WTC11 (cell line): ENCODE measurements around the gene ZNF526. TPM values are rescaled to one million over a fixed set of nuclear protein-coding genes. Genes with fewer than 3 reads are reported as not detected.

Experiments
- ATAC-seq: fragments of 200-7000 bp; cut with Tn5 transposase; 2 replicates; pipeline ENCODE4 v1.10.0; 2021; ENCODE audit warnings: mild to moderate bottlenecking, moderate library complexity
- CTCF ChIA-PET: fragments of 300-600 bp; sonication (Branson Sonifier 250); formaldehyde crosslinking; loops from one replicate; lab custom pipeline; 2021; ENCODE audit warnings: antibody characterized with exemption; lab: Charles Lee
- POLR2A ChIA-PET: fragments of 350-600 bp; sonication (Branson Sonifier 250); formaldehyde crosslinking; loops from one replicate; lab custom pipeline; 2021; ENCODE audit warnings: antibody characterized with exemption; lab: Charles Lee
- DNase-seq: peaks from one replicate; pipeline ENCODE4 v3.0.0; 2021; ENCODE audit warnings: low spot score
- H3K27ac Mint-ChIP-seq: 2 replicates; pipeline ENCODE4 v1.8.0; 2021; ENCODE audit warnings: mixed read lengths
- H3K27me3 Mint-ChIP-seq: 2 replicates; pipeline ENCODE4 v1.8.0; 2021; ENCODE audit warnings: low read depth, mild to moderate bottlenecking, moderate library complexity, mixed read lengths
- H3K36me3 Mint-ChIP-seq: 2 replicates; pipeline ENCODE4 v1.8.0; 2021; ENCODE audit warnings: mixed read lengths
- H3K4me1 Mint-ChIP-seq: 2 replicates; pipeline ENCODE4 v1.8.0; 2022; ENCODE audit warnings: mixed read lengths
- H3K4me3 Mint-ChIP-seq: 2 replicates; pipeline ENCODE4 v1.8.0; 2021; ENCODE audit warnings: mild to moderate bottlenecking, moderate library complexity, mixed read lengths
- H3K9me3 Mint-ChIP-seq: 2 replicates; pipeline ENCODE4 v1.8.0; 2021; ENCODE audit warnings: mixed read lengths
- CREM ChIP-seq: sonication (generic); formaldehyde crosslinking; IDR thresholded peaks from 2 replicates; pipeline ENCODE4 v1.8.1; 2022; ENCODE audit warnings: mild to moderate bottlenecking, missing genetic modification reagents, moderate library complexity
- ESRRA ChIP-seq: sonication (generic); formaldehyde crosslinking; IDR thresholded peaks from 2 replicates; pipeline ENCODE4 v1.8.1; 2022; ENCODE audit warnings: mild to moderate bottlenecking, missing genetic modification reagents, borderline replicate concordance
- GTF2I ChIP-seq: fragments of 250-450 bp; sonication (Bioruptor Pico); conservative IDR thresholded peaks from 2 replicates; pipeline ENCODE4 v1.4.0; 2021; ENCODE audit warnings: mild to moderate bottlenecking
- HMGXB4 ChIP-seq: sonication (generic); formaldehyde crosslinking; IDR thresholded peaks from 2 replicates; pipeline ENCODE4 v1.8.1; 2023; ENCODE audit warnings: mild to moderate bottlenecking, moderate library complexity, missing genetic modification reagents
- STAT6 ChIP-seq: sonication (generic); formaldehyde crosslinking; conservative IDR thresholded peaks from 2 replicates; pipeline ENCODE4 v1.8.1; 2023; ENCODE audit warnings: mild to moderate bottlenecking, low read depth, missing genetic modification reagents, moderate library complexity
- ZBTB21 ChIP-seq: sonication (generic); formaldehyde crosslinking; IDR thresholded peaks from 2 replicates; pipeline ENCODE4 v1.8.1; 2023; ENCODE audit warnings: mild to moderate bottlenecking, missing genetic modification reagents, borderline replicate concordance
- total RNA-seq: library from RNA; stranded (reverse); gene quantifications from 3 replicates; pipeline ENCODE4 v1.2.3, GENCODE V29; 2021
- TF ChIP-seq, protein P1 (sequence below): sonication (generic); formaldehyde crosslinking; IDR thresholded peaks from 2 replicates; pipeline ENCODE4 v1.8.1; 2023; ENCODE audit warnings: mild to moderate bottlenecking, missing genetic modification reagents
- TF ChIP-seq, protein P2 (sequence below): sonication (generic); formaldehyde crosslinking; IDR thresholded peaks from 2 replicates; pipeline ENCODE4 v1.8.0; 2022; ENCODE audit warnings: mild to moderate bottlenecking, missing genetic modification reagents
- TF ChIP-seq, protein P3 (sequence below): fragments of 250-450 bp; sonication (Bioruptor Pico); IDR thresholded peaks from 2 replicates; pipeline ENCODE4 v1.8.0; 2021; ENCODE audit warnings: mild to moderate bottlenecking
- TF ChIP-seq, protein P4 (sequence below): sonication (generic); formaldehyde crosslinking; IDR thresholded peaks from 2 replicates; pipeline ENCODE4 v1.8.0; 2023; ENCODE audit warnings: missing genetic modification reagents
- TF ChIP-seq, protein P5 (sequence below): sonication (generic); formaldehyde crosslinking; IDR thresholded peaks from 2 replicates; pipeline ENCODE4 v1.8.0; 2022; ENCODE audit warnings: missing genetic modification reagents

Gene ZNF526
- total RNA-seq, 1 experiment from 2014 or later = 18.3 TPM

GRCh38 chr19:42274065-42274682 lies 54.1 kb downstream of the ZNF526 start:
- ChIA-PET POLR2A (no interaction called here), CTCF (interaction anchor here (0.5 kb wide), 1 partner anchor 15 kb away, joined by 4 read pairs; no protein-coding TSS in a partner anchor)
- Mint-ChIP-seq H3K27me3 (no peaks in the 10 kb centered on the region), H3K9me3 (no peaks in the 10 kb centered on the region), H3K4me1 (peaks cover 20% of the 10 kb centered on the region), H3K4me3 (no peak overlapping the region), H3K36me3 (0 out of 2 replicates have a peak, but pooled peaks cover 2% of the 10 kb centered on the region), H3K27ac (no peak overlapping the region)
- DNase-seq = no peak
- TF ChIP-seq HMGXB4 (CRISPR knock-in tag) (no peak), ESRRA (CRISPR knock-in tag) (no peak), GTF2I (no peak), STAT6 (no peak), ZBTB21 (CRISPR knock-in tag) (no peak), CREM (CRISPR knock-in tag) (no peak)
- TF ChIP-seq, protein P1, sequence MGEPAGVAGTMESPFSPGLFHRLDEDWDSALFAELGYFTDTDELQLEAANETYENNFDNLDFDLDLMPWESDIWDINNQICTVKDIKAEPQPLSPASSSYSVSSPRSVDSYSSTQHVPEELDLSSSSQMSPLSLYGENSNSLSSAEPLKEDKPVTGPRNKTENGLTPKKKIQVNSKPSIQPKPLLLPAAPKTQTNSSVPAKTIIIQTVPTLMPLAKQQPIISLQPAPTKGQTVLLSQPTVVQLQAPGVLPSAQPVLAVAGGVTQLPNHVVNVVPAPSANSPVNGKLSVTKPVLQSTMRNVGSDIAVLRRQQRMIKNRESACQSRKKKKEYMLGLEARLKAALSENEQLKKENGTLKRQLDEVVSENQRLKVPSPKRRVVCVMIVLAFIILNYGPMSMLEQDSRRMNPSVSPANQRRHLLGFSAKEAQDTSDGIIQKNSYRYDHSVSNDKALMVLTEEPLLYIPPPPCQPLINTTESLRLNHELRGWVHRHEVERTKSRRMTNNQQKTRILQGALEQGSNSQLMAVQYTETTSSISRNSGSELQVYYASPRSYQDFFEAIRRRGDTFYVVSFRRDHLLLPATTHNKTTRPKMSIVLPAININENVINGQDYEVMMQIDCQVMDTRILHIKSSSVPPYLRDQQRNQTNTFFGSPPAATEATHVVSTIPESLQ (CRISPR knock-in tag) = no peak
- TF ChIP-seq, protein P2, sequence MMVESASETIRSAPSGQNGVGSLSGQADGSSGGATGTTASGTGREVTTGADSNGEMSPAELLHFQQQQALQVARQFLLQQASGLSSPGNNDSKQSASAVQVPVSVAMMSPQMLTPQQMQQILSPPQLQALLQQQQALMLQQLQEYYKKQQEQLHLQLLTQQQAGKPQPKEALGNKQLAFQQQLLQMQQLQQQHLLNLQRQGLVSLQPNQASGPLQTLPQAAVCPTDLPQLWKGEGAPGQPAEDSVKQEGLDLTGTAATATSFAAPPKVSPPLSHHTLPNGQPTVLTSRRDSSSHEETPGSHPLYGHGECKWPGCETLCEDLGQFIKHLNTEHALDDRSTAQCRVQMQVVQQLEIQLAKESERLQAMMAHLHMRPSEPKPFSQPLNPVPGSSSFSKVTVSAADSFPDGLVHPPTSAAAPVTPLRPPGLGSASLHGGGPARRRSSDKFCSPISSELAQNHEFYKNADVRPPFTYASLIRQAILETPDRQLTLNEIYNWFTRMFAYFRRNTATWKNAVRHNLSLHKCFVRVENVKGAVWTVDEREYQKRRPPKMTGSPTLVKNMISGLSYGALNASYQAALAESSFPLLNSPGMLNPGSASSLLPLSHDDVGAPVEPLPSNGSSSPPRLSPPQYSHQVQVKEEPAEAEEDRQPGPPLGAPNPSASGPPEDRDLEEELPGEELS = no peak
- TF ChIP-seq, protein P3, sequence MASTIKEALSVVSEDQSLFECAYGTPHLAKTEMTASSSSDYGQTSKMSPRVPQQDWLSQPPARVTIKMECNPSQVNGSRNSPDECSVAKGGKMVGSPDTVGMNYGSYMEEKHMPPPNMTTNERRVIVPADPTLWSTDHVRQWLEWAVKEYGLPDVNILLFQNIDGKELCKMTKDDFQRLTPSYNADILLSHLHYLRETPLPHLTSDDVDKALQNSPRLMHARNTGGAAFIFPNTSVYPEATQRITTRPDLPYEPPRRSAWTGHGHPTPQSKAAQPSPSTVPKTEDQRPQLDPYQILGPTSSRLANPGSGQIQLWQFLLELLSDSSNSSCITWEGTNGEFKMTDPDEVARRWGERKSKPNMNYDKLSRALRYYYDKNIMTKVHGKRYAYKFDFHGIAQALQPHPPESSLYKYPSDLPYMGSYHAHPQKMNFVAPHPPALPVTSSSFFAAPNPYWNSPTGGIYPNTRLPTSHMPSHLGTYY (CRISPR knock-in tag) = no peak
- TF ChIP-seq, protein P4, sequence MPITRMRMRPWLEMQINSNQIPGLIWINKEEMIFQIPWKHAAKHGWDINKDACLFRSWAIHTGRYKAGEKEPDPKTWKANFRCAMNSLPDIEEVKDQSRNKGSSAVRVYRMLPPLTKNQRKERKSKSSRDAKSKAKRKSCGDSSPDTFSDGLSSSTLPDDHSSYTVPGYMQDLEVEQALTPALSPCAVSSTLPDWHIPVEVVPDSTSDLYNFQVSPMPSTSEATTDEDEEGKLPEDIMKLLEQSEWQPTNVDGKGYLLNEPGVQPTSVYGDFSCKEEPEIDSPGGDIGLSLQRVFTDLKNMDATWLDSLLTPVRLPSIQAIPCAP (CRISPR knock-in tag) = no peak
- TF ChIP-seq, protein P5, sequence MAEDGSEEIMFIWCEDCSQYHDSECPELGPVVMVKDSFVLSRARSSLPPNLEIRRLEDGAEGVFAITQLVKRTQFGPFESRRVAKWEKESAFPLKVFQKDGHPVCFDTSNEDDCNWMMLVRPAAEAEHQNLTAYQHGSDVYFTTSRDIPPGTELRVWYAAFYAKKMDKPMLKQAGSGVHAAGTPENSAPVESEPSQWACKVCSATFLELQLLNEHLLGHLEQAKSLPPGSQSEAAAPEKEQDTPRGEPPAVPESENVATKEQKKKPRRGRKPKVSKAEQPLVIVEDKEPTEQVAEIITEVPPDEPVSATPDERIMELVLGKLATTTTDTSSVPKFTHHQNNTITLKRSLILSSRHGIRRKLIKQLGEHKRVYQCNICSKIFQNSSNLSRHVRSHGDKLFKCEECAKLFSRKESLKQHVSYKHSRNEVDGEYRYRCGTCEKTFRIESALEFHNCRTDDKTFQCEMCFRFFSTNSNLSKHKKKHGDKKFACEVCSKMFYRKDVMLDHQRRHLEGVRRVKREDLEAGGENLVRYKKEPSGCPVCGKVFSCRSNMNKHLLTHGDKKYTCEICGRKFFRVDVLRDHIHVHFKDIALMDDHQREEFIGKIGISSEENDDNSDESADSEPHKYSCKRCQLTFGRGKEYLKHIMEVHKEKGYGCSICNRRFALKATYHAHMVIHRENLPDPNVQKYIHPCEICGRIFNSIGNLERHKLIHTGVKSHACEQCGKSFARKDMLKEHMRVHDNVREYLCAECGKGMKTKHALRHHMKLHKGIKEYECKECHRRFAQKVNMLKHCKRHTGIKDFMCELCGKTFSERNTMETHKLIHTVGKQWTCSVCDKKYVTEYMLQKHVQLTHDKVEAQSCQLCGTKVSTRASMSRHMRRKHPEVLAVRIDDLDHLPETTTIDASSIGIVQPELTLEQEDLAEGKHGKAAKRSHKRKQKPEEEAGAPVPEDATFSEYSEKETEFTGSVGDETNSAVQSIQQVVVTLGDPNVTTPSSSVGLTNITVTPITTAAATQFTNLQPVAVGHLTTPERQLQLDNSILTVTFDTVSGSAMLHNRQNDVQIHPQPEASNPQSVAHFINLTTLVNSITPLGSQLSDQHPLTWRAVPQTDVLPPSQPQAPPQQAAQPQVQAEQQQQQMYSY (CRISPR knock-in tag) = no peak
- ATAC-seq = no peak
